DMS 273 treated with DMSO at 0.1 percent for 48 hours (cell line): ENCODE data around the gene KRTAP2-4.
"Not testable (repeated sequence)": the region's sequence is repeated elsewhere in the genome, so short reads cannot be mapped to it uniquely, and the experiment has no call there.

Experiments
- DNase-seq: peaks from one replicate; lab custom pipeline; 2025; lab: John Stamatoyannopoulos, UW

Gene KRTAP2-4

GRCh38 chr17:41071606-41072360 is 6.1 kb upstream of the KRTAP2-4 start:
- DNase-seq, result peak; percentile 14

GRCh38 chr17:41069031-41069430 is 3.4 kb upstream of the KRTAP2-4 start:
- no peak for DNase-seq

GRCh38 chr17:41067281-41067680 is 1.6 kb upstream of the KRTAP2-4 start:
- no peak for DNase-seq

GRCh38 chr17:41065016-41065689 is 526 bp downstream of the KRTAP2-4 start:
- not testable (repeated sequence) for DNase-seq

- no peak for DNase-seq
Observed at GRCh38 chr17:41064301-41064700, 1.4 kb downstream of the KRTAP2-4 start.

GRCh38 chr17:41063449-41063848 is 2.2 kb downstream of the KRTAP2-4 start:
- DNase-seq, result no peak

GRCh38 chr17:41061964-41062363 is 3.7 kb downstream of the KRTAP2-4 start:
- DNase-seq, result no peak

- no peak for DNase-seq
Observed at GRCh38 chr17:41060052-41060604, 5.6 kb downstream of the KRTAP2-4 start, which contains the start of gene KRTAP2-3. Gene KRTAP2-3 (minus strand): TSS chr17:41060114. CDS start chr17:41060050, 64 bp downstream.

- not testable (repeated sequence) for DNase-seq
Observed at GRCh38 chr17:41059276-41060051, 6.2 kb downstream of the KRTAP2-4 start.

GRCh38 chr17:41058741-41059140 is 6.9 kb downstream of the KRTAP2-4 start:
- DNase-seq, result no peak

- DNase-seq, result no peak
Observed at GRCh38 chr17:41057547-41057946, 8.1 kb downstream of the KRTAP2-4 start.

- DNase-seq, result not testable (repeated sequence)
Observed at GRCh38 chr17:41055130-41055529, 10.5 kb downstream of the KRTAP2-4 start, which contains the start of gene KRTAP2-2. Gene KRTAP2-2 (minus strand): TSS chr17:41055230. CDS start chr17:41055211, 19 bp downstream.

GRCh38 chr17:41054556-41054955 is 11.1 kb downstream of the KRTAP2-4 start:
- DNase-seq, result not testable (repeated sequence)

GRCh38 chr17:41054025-41054424 is 11.7 kb downstream of the KRTAP2-4 start:
- no peak for DNase-seq

GRCh38 chr17:41052566-41052965 is 13.1 kb downstream of the KRTAP2-4 start:
- no peak for DNase-seq

- no peak for DNase-seq
Observed at GRCh38 chr17:41049110-41049509, 16.6 kb downstream of the KRTAP2-4 start.

GRCh38 chr17:41048441-41048840 is 17.2 kb downstream of the KRTAP2-4 start:
- DNase-seq, result no peak

- not testable (repeated sequence) for DNase-seq
Observed at GRCh38 chr17:41046735-41047465, 18.8 kb downstream of the KRTAP2-4 start, which contains the start of gene KRTAP2-1. Gene KRTAP2-1 (minus strand): TSS chr17:41047316. CDS start chr17:41047267, 49 bp downstream.

- no peak for DNase-seq
Observed at GRCh38 chr17:41042953-41043352, 22.7 kb downstream of the KRTAP2-4 start.

- peak; percentile 56 for DNase-seq
Observed at GRCh38 chr17:41040783-41041571, 24.7 kb downstream of the KRTAP2-4 start, which contains the start of gene KRTAP1-1. Gene KRTAP1-1 (minus strand): TSS chr17:41041450. CDS start chr17:41041397, 53 bp downstream.
